HepG2 (cell line): ENCODE results near the gene MACROD2. TPM values are rescaled to one million over a fixed set of nuclear protein-coding genes. Genes with fewer than 3 reads are reported as not detected.

Source experiments
- ATAC-seq: fragments of 200-7000 bp; cut with Tn5 transposase; 3 replicates; pipeline ENCODE4 v1.9.1; 2020; ENCODE audit warnings: mild to moderate bottlenecking, moderate library complexity
- BruUV-seq: library from RNA; stranded (reverse); fragments of 400-500 nt; replicated peaks from 2 replicates; lab custom pipeline; 2021; lab: Mats Ljungman, UMichigan
- CTCF ChIA-PET: fragments of 300-600 bp; formaldehyde crosslinking; extraction: SDS; loops from one replicate; lab custom pipeline; 2021; ENCODE audit warnings: low total read pairs, inconsistent platforms, low intra/inter-chr PET ratio; lab: Yijun Ruan, JAX
- POLR2A ChIA-PET: fragments of 350-600 bp; sonication (Branson Sonifier 250); formaldehyde crosslinking; loops from one replicate; lab custom pipeline; 2020; ENCODE audit warnings: antibody characterized with exemption, inconsistent platforms; lab: Yijun Ruan, JAX
- DNase-seq: peaks from one replicate; pipeline ENCODE4 v3.0.0-alpha.2; 2015; ENCODE audit warnings: low spot score
- FAIRE-seq: peaks from 3 replicates; lab custom pipeline; 2011; peaks lifted over from hg19 to GRCh38; lab: Jason Lieb, UNC
- H2AFZ ChIP-seq: one replicate; pipeline ENCODE4 v1.6.1; 2011; ENCODE audit warnings: low read length, inconsistent platforms
- H3K27ac ChIP-seq: fragments of 300-600 bp; 3 replicates; pipeline ENCODE4 v1.8.0; 2011; ENCODE audit warnings: mixed run types, mild to moderate bottlenecking, mixed read lengths, low read length, inconsistent platforms; ENCODE audit not compliant: insufficient read depth; ENCODE audit errors: extremely low read length
- H3K27me3 ChIP-seq, 2 experiments: fragments of 200-600 bp in 1 of 2; 2 replicates in 1 of 2; 3 replicates in 1 of 2; pipeline versions ENCODE4 v1.6.0 to v1.8.0; 2011; ENCODE audit warnings: low read length in 2 of 2, mild to moderate bottlenecking in 2 of 2, moderate library complexity in 2 of 2, inconsistent platforms in 1 of 2; ENCODE audit not compliant: insufficient read depth in 2 of 2, control insufficient read depth in 1 of 2
- H3K36me3 ChIP-seq, 2 experiments: fragments of 200-600 bp in 1 of 2; replicated peaks in 1 of 2; 2 replicates in 1 of 2; 3 replicates in 1 of 2; pipeline versions ENCODE4 v1.5.1 to v1.8.0; 2011; ENCODE audit warnings: low read length in 2 of 2, inconsistent platforms in 1 of 2; ENCODE audit not compliant: insufficient read depth in 2 of 2, control insufficient read depth in 1 of 2
- H3K4me1 ChIP-seq: 2 replicates; pipeline ENCODE4 v1.5.1; 2012; ENCODE audit warnings: low read length, inconsistent platforms; ENCODE audit not compliant: insufficient read depth
- H3K4me2 ChIP-seq: 2 replicates; pipeline ENCODE4 v1.6.0; 2011; ENCODE audit warnings: low read depth, low read length, inconsistent platforms
- H3K4me3 ChIP-seq, 3 experiments: fragments of 200-600 bp in 1 of 3; sonication (generic), shearing (Covaris generic) in 1 of 3; replicated peaks in 1 of 3; 2 replicates each; pipeline ENCODE4 v1.5.1; 2011 to 2016; ENCODE audit warnings: low read length in 3 of 3, inconsistent platforms in 2 of 3, low read depth in 2 of 3, mild to moderate bottlenecking in 2 of 3, control low read depth in 1 of 3, mixed read lengths in 1 of 3; ENCODE audit not compliant: insufficient read depth in 1 of 3
- H3K79me2 ChIP-seq: one replicate; pipeline ENCODE4 v1.6.1; 2011; ENCODE audit warnings: low read length, inconsistent platforms; ENCODE audit not compliant: insufficient read depth
- H3K9ac ChIP-seq: 2 replicates; pipeline ENCODE4 v1.6.0; 2011; ENCODE audit warnings: mild to moderate bottlenecking, low read depth, low read length, inconsistent platforms; ENCODE audit not compliant: insufficient read depth
- H3K9me3 ChIP-seq: 2 replicates; pipeline ENCODE4 v1.5.1; 2012; ENCODE audit warnings: mild to moderate bottlenecking, low read length
- H4K20me1 ChIP-seq: 2 replicates; pipeline ENCODE4 v1.6.0; 2011; ENCODE audit warnings: inconsistent platforms, mild to moderate bottlenecking, low read length, moderate library complexity; ENCODE audit not compliant: insufficient read depth
- ARHGAP35 ChIP-seq: sonication (generic); formaldehyde crosslinking; IDR thresholded peaks from 2 replicates; pipeline ENCODE4 v1.9.0; 2022; ENCODE audit warnings: mild to moderate bottlenecking, inconsistent platforms, moderate library complexity, missing genetic modification reagents, borderline replicate concordance
- ATF2 ChIP-seq: sonication (generic); formaldehyde crosslinking; IDR thresholded peaks from 2 replicates; pipeline ENCODE4 v1.4.0; 2020; ENCODE audit warnings: missing genetic modification reagents
- ZBTB38 ChIP-seq: sonication (generic); formaldehyde crosslinking; IDR thresholded peaks from 2 replicates; pipeline ENCODE4 v1.5.1; 2020; ENCODE audit warnings: mild to moderate bottlenecking, missing genetic modification reagents
- ZEB1 ChIP-seq: IDR thresholded peaks from 2 replicates; pipeline ENCODE4 v1.6.1; 2012; ENCODE audit warnings: mild to moderate bottlenecking, low read depth, inconsistent platforms; ENCODE audit not compliant: insufficient replicate concordance
- ZNF10 ChIP-seq: sonication (generic); formaldehyde crosslinking; IDR thresholded peaks from 2 replicates; pipeline ENCODE4 v1.4.0; 2020; ENCODE audit warnings: mild to moderate bottlenecking, low read depth, missing genetic modification reagents, borderline replicate concordance
- ZNF253 ChIP-seq: sonication (generic); formaldehyde crosslinking; IDR thresholded peaks from 2 replicates; pipeline ENCODE4 v1.8.0; 2022; ENCODE audit warnings: mild to moderate bottlenecking, missing genetic modification reagents, borderline replicate concordance
- ZNF557 ChIP-seq: sonication (generic); formaldehyde crosslinking; IDR thresholded peaks from 2 replicates; pipeline ENCODE4 v1.4.0; 2020; ENCODE audit warnings: missing genetic modification reagents
- WGBS: methylation state at CpG from one replicate; pipeline ENCODE4 v1.1.6; 2017; ENCODE audit warnings: low lambda C conversion rate; 5-methylcytosine and 5-hydroxymethylcytosine counted together
- in situ Hi-C: cut with HindIII; loops from 2 replicates; pipeline ENCODE4 v1.10.0; 2017; ENCODE audit warnings: low pct_unique_long_range_greater_than_20kb; ENCODE audit not compliant: extremely low pct_ligation_motif_present
- intact Hi-C: fragments of 100-400 bp; cut with micrococcal nuclease; formaldehyde crosslinking; loops from one replicate; pipeline ENCODE4 v1.10.0; 2022; ENCODE audit not compliant: unreplicated experiment
- polyA plus RNA-seq, 8 experiments: library from polyadenylated mRNA; depleted of rRNA in 3 of 8; stranded (reverse) in 7 of 8; unstranded in 1 of 8; fragments of >200 nt; fragmentation: Illumina TruSeq in 4 of 8; extraction: Trizol in 4 of 8; gene quantifications; 2 replicates each; pipeline versions ENCODE4 v1.2.1 to v1.2.3, GENCODE V29; 2011 to 2016; ENCODE audit warnings: low read depth in 4 of 8, missing spikeins in 1 of 8, mixed read lengths in 1 of 8; ENCODE audit not compliant: insufficient read depth in 1 of 8
- total RNA-seq, 5 experiments: library from RNA; depleted of rRNA; stranded (reverse); fragments of >200 nt; fragmentation: Illumina TruSeq; extraction: Trizol; gene quantifications; 2 replicates each; pipeline ENCODE4 v1.2.3, GENCODE V29; 2016; ENCODE audit warnings: low read depth in 1 of 5
- TF ChIP-seq, protein P1 (sequence below): sonication (generic); formaldehyde crosslinking; IDR thresholded peaks from 2 replicates; pipeline ENCODE4 v1.4.0; 2020; ENCODE audit warnings: mild to moderate bottlenecking, missing genetic modification reagents

MACROD2 gene
- total and polyA plus RNA-seq, 2 of the 13 experiments (the other 11 are each of a cell fraction or from before 2014, with no cell fraction given): 0.13 to 0.51 TPM

GRCh38 chr20:14801591-14802325 is 806.4 kb downstream of the MACROD2 start:
- 36% methylated on average over 5 of the region's 5 CpGs for WGBS
- no peak for ATAC-seq
- no peak overlapping the region for H3K27ac ChIP-seq

More at GRCh38 chr20:14801591-14802325, 806.4 kb downstream of the MACROD2 start:
- in situ Hi-C loops: no loop called here
- no peak for FAIRE-seq
- no TSS peak for BruUV-seq
- no peak overlapping the region for H3K9ac ChIP-seq
- peaks cover 22% of the 10 kb centered on the region; the same call in 1 of the 2 replicates for H3K9me3 ChIP-seq
- no peak overlapping the region for H3K4me2 ChIP-seq
- H3K36me3 ChIP-seq: no peaks in the 10 kb centered on the region
- TF ChIP-seq ZNF557 (no peak), ZNF10 (CRISPR knock-in tag) (no peak), ZBTB38 (CRISPR knock-in tag) (no peak), ZEB1 (no peak), ATF2 (no peak), ARHGAP35 (no peak), ZNF253 (no peak)
- TF ChIP-seq, protein P1, sequence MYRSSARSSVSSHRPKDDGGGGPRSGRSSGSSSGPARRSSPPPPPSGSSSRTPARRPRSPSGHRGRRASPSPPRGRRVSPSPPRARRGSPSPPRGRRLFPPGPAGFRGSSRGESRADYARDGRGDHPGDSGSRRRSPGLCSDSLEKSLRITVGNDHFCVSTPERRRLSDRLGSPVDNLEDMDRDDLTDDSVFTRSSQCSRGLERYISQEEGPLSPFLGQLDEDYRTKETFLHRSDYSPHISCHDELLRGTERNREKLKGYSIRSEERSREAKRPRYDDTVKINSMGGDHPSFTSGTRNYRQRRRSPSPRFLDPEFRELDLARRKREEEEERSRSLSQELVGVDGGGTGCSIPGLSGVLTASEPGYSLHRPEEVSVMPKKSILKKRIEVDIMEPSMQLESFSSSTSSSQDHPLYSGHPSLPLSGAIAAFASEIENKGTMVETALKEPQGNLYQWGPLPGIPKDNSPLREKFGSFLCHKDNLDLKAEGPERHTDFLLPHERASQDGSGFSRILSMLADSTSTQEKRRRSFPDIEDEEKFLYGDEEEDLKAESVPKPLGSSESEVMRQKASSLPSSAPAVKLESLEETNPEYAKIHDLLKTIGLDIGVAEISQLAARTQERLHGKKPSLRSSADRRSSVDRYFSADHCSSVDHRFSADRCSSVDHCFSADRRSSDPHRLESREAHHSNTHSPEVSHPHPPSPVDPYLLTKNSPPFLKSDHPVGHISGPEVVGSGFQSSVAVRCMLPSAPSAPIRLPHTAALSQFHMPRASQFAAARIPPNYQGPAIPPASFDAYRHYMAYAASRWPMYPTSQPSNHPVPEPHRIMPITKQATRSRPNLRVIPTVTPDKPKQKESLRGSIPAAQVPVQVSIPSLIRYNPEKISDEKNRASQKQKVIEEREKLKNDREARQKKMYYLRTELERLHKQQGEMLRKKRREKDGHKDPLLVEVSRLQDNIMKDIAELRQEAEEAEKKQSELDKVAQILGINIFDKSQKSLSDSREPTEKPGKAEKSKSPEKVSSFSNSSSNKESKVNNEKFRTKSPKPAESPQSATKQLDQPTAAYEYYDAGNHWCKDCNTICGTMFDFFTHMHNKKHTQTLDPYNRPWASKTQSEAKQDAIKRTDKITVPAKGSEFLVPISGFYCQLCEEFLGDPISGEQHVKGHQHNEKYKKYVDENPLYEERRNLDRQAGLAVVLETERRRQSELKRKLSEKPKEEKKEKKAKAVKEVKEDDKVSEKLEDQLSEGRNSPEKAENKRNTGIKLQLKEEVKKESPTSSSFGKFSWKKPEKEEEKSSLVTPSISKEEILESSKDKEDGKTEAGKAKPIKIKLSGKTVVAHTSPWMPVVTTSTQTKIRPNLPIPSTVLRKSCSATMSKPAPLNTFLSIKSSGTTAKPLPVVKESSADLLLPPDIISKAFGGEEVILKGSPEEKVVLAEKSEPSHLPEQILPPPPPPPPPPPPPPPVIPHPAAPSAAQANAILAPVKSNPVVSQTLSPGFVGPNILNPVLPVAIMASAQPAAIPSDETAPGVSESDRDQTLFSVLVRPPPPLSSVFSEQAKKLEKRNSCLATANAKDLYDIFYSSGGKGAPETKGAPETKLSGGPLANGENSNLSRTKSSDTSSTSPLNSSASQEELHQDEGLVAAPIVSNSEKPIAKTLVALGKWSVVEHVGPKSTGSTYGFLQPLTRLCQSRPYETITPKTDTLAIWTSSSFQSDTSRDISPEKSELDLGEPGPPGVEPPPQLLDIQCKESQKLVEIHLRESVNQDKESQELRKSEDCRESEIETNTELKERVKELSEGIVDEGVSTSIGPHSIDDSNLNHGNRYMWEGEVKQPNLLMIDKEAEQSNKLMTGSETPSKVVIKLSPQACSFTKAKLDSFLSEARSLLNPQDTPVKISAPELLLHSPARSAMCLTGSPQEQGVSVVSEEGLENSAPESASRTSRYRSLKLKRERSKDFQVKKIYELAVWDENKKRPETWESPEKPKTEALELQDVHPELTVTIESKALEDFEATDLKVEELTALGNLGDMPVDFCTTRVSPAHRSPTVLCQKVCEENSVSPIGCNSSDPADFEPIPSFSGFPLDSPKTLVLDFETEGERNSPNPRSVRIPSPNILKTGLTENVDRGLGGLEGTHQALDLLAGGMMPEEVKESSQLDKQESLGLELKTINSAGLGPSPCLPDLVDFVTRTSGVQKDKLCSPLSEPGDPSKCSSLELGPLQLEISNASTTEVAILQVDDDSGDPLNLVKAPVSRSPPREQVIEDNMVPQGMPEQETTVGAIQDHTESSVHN (CRISPR knock-in tag): no peak
- DNase-seq: no peak
- H3K27me3 ChIP-seq: no peaks in the 10 kb centered on the region
- no peak overlapping the region for H3K4me3 ChIP-seq
- intact Hi-C loops: no loop called here
- POLR2A ChIA-PET: no interaction called here
- H3K79me2 ChIP-seq: no peaks in the 10 kb centered on the region
- CTCF ChIA-PET: no interaction called here
- H4K20me1 ChIP-seq: no peaks in the 10 kb centered on the region
- H3K4me1 ChIP-seq: no peaks in the 10 kb centered on the region
- no peak overlapping the region for H2AFZ ChIP-seq
